DOHH2 (cell line): ENCODE measurements around the gene TJP2.

ENCODE experiments used
- H3F3A ChIP-seq: fragments of 200-600 bp; sonication (generic), shearing (Covaris generic); 2 replicates; pipeline ENCODE4 v1.6.0; 2016; ENCODE audit warnings: antibody characterized with exemption, mild to moderate bottlenecking; ENCODE audit not compliant: control insufficient read depth, insufficient read depth
- H3K27ac ChIP-seq: fragments of 200-600 bp; sonication (generic); 2 replicates; pipeline ENCODE4 v1.5.1; 2014; ENCODE audit warnings: low read depth, mild to moderate bottlenecking, low read length, moderate library complexity
- H3K27me3 ChIP-seq: fragments of 200-600 bp; sonication (generic); 2 replicates; pipeline ENCODE4 v1.6.1; 2014; ENCODE audit warnings: mild to moderate bottlenecking, low read length, mixed read lengths; ENCODE audit not compliant: control insufficient read depth
- H3K36me3 ChIP-seq: fragments of 200-600 bp; sonication (generic); 2 replicates; pipeline ENCODE4 v1.6.1; 2014; ENCODE audit warnings: mild to moderate bottlenecking, low read length, moderate library complexity, mixed read lengths; ENCODE audit not compliant: control insufficient read depth
- H3K4me1 ChIP-seq: fragments of 200-600 bp; sonication (generic); 2 replicates; pipeline ENCODE4 v1.6.1; 2014; ENCODE audit warnings: mild to moderate bottlenecking, low read length, mixed read lengths; ENCODE audit not compliant: control insufficient read depth
- H3K4me2 ChIP-seq: fragments of 200-600 bp; sonication (generic); 2 replicates; pipeline ENCODE4 v1.6.0; 2014; ENCODE audit warnings: mild to moderate bottlenecking, low read length, moderate library complexity
- H3K4me3 ChIP-seq: fragments of 200-600 bp; sonication (generic); 2 replicates; pipeline ENCODE4 v1.5.1; 2014; ENCODE audit warnings: mild to moderate bottlenecking, low read length, mixed read lengths
- H3K79me2 ChIP-seq: fragments of 200-600 bp; sonication (generic); 2 replicates; pipeline ENCODE4 v1.6.1; 2014; ENCODE audit warnings: mild to moderate bottlenecking, low read length, mixed read lengths; ENCODE audit not compliant: control insufficient read depth
- H3K9me2 ChIP-seq: fragments of 200-600 bp; sonication (generic); replicated peaks from 2 replicates; pipeline ENCODE4 v1.6.1; 2014; ENCODE audit warnings: mild to moderate bottlenecking, low read length, mixed read lengths; ENCODE audit not compliant: control insufficient read depth
- H3K9me3 ChIP-seq: fragments of 200-600 bp; sonication (generic); 2 replicates; pipeline ENCODE4 v1.6.1; 2014; ENCODE audit warnings: antibody characterized with exemption, low read length, mixed read lengths; ENCODE audit not compliant: control insufficient read depth, insufficient read depth
- H4K20me1 ChIP-seq: fragments of 200-600 bp; sonication (generic); 2 replicates; pipeline ENCODE4 v1.6.0; 2014; ENCODE audit warnings: low read depth, mild to moderate bottlenecking, antibody characterized with exemption, low read length, moderate library complexity; ENCODE audit not compliant: control insufficient read depth, insufficient read depth
- EZH2phosphoT487 ChIP-seq: fragments of 200-600 bp; sonication (generic); IDR thresholded peaks from 2 replicates; pipeline ENCODE4 v1.6.1; 2017; ENCODE audit warnings: borderline replicate concordance, mild to moderate bottlenecking, antibody characterized with exemption, low read length, moderate library complexity, mixed read lengths
- TF ChIP-seq, protein P1 (sequence below): fragments of 200-600 bp; sonication (generic); IDR thresholded peaks from one replicate; pipeline ENCODE4 v1.5.1; 2014; ENCODE audit warnings: antibody characterized with exemption, mild to moderate bottlenecking, low read depth, low read length; ENCODE audit not compliant: poor library complexity, severe bottlenecking

TJP2 gene

GRCh38 chr9:69132361-69132760 lies 41.7 kb upstream of the TJP2 start:
- Histone ChIP-seq H4K20me1 (no peaks in the 10 kb centered on the region), H3K9me3 (no peaks in the 10 kb centered on the region), H3K4me2 (no peak overlapping the region), H3K9me2 (no peaks in the 10 kb centered on the region), H3K27ac (no peak overlapping the region), H3K79me2 (no peaks in the 10 kb centered on the region), H3K4me1 (no peaks in the 10 kb centered on the region), H3K4me3 (no peak overlapping the region), H3F3A (no peaks in the 10 kb centered on the region), H3K27me3 (no peaks in the 10 kb centered on the region), H3K36me3 (no peaks in the 10 kb centered on the region)
- TF ChIP-seq EZH2phosphoT487, result no peak
- TF ChIP-seq, protein P1, sequence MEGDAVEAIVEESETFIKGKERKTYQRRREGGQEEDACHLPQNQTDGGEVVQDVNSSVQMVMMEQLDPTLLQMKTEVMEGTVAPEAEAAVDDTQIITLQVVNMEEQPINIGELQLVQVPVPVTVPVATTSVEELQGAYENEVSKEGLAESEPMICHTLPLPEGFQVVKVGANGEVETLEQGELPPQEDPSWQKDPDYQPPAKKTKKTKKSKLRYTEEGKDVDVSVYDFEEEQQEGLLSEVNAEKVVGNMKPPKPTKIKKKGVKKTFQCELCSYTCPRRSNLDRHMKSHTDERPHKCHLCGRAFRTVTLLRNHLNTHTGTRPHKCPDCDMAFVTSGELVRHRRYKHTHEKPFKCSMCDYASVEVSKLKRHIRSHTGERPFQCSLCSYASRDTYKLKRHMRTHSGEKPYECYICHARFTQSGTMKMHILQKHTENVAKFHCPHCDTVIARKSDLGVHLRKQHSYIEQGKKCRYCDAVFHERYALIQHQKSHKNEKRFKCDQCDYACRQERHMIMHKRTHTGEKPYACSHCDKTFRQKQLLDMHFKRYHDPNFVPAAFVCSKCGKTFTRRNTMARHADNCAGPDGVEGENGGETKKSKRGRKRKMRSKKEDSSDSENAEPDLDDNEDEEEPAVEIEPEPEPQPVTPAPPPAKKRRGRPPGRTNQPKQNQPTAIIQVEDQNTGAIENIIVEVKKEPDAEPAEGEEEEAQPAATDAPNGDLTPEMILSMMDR, result no peak

DNA sequence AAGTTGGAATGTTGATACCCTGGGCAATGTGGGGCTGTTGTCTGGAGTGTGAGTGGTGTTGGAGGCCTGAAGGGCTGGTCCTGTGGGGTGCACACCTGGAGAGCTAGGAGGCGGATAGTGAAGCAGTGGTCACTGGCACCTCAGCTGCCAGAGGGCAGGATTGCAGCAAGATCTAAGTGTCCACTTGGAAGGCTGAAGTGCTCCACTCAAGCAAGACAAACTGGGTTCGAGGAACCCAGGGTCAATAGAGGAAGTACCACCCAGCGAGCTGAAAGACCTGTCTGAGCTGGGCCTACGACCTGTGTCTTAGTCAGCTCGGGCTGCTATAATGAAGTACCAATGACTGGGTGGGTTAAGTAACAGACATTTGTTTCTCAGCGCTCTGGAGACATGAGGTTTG lies 39.7 kb upstream of the TJP2 start:
- H3K79me2 ChIP-seq, result no peaks in the 10 kb centered on the region
- H3K9me3 ChIP-seq, result no peaks in the 10 kb centered on the region
- H3K27ac ChIP-seq, result no peak overlapping the region
- no peak overlapping the region for H3K4me3 ChIP-seq
- H4K20me1 ChIP-seq, result no peaks in the 10 kb centered on the region
- no peaks in the 10 kb centered on the region for H3K9me2 ChIP-seq
- no peaks in the 10 kb centered on the region for H3F3A ChIP-seq
- H3K4me1 ChIP-seq, result no peaks in the 10 kb centered on the region
- TF ChIP-seq EZH2phosphoT487, result no peak
- TF ChIP-seq, protein P1, result no peak
- H3K36me3 ChIP-seq, result no peaks in the 10 kb centered on the region
- H3K27me3 ChIP-seq, result no peaks in the 10 kb centered on the region
- H3K4me2 ChIP-seq, result no peak overlapping the region

DNA sequence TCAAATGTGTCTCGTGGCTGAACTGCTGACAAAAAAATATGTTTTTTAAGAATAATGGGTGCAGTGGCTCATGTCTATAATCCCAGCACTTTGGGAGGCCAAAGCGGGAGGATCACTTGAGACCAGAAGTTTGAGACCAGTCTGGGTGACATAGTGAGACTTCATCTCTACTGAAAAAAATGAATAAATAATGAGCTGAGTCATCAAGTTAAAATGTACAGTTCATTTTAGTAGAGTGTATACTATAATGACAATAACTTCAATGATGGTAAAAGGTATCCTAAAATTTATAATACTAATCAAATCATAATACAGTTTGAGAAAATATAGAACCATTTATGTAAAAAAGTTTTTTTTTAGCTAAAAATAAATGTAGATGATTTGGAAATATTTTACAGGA lies 37.9 kb upstream of the TJP2 start:
- Histone ChIP-seq H3F3A (no peaks in the 10 kb centered on the region), H4K20me1 (no peaks in the 10 kb centered on the region), H3K27ac (no peak overlapping the region), H3K4me1 (no peaks in the 10 kb centered on the region), H3K79me2 (no peaks in the 10 kb centered on the region), H3K4me3 (no peak overlapping the region), H3K9me2 (no peaks in the 10 kb centered on the region), H3K27me3 (no peaks in the 10 kb centered on the region), H3K4me2 (no peak overlapping the region), H3K36me3 (no peaks in the 10 kb centered on the region), H3K9me3 (no peaks in the 10 kb centered on the region)
- TF ChIP-seq, protein P1, result no peak
- no peak for TF ChIP-seq EZH2phosphoT487

DNA sequence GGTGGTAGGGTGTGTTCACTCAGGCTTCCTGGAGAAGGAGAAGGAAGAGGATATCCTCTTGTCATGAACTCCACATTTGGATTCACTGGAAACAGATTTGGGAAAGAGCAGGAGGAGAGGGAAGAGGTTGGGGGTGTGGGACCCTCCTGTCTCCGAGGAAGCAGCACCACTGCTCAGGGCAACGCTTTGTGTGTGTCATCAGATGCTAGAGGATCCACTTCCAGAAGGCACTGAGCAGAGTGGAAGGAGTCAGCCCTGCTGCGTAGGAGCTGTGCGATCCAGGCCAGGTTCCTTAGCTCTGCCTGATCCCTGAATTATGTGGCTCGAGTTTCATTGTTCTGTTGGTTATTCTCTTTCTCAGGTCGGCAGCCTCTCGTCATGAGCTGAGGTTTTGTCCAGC lies 37.3 kb upstream of the TJP2 start:
- H3K9me3 ChIP-seq, result no peaks in the 10 kb centered on the region
- H4K20me1 ChIP-seq, result no peaks in the 10 kb centered on the region
- H3K36me3 ChIP-seq, result no peaks in the 10 kb centered on the region
- no peaks in the 10 kb centered on the region for H3K27me3 ChIP-seq
- no peak overlapping the region for H3K4me3 ChIP-seq
- H3K27ac ChIP-seq, result no peak overlapping the region
- H3K4me2 ChIP-seq, result no peak overlapping the region
- no peak for TF ChIP-seq EZH2phosphoT487
- TF ChIP-seq, protein P1, result no peak
- H3K79me2 ChIP-seq, result no peaks in the 10 kb centered on the region
- no peaks in the 10 kb centered on the region for H3K4me1 ChIP-seq
- H3K9me2 ChIP-seq, result no peaks in the 10 kb centered on the region
- H3F3A ChIP-seq, result no peaks in the 10 kb centered on the region
